A549 (cell line): ENCODE measurements around the gene NYAP2. TPM values are rescaled to one million over a fixed set of nuclear protein-coding genes. Genes with fewer than 3 reads are reported as not detected.

Experiments used
- ATAC-seq, 2 experiments: fragments of 200-7000 bp in 1 of 2; fragments of >200 bp in 1 of 2; cut with Nextera tagmentation in 1 of 2; cut with Tn5 transposase in 1 of 2; 3 replicates each; pipeline versions ENCODE4 v1.8.0 to v1.9.1; 2018 to 2020; ENCODE audit warnings: mild to moderate bottlenecking in 1 of 2, moderate library complexity in 1 of 2
- CTCF ChIA-PET: fragments of 300-600 bp; sonication (Branson Sonifier 250); formaldehyde crosslinking; extraction: SDS; loops from one replicate; lab custom pipeline; 2021; ENCODE audit warnings: antibody characterized with exemption, inconsistent platforms; lab: Yijun Ruan, JAX
- POLR2A ChIA-PET: fragments of 350-600 bp; formaldehyde crosslinking; extraction: SDS; loops from one replicate; lab custom pipeline; 2021; ENCODE audit warnings: antibody characterized with exemption, inconsistent platforms; lab: Yijun Ruan, JAX
- DNase-seq, 2 experiments: peaks; one replicate each; pipeline versions ENCODE4 v3.0.0 to v3.0.0-alpha.2; 2011 to 2016; ENCODE audit warnings: low read depth in 1 of 2, low spot score in 1 of 2
- FAIRE-seq: peaks from 2 replicates; lab custom pipeline; 2011; peaks lifted over from hg19 to GRCh38; lab: Jason Lieb, UNC
- H3K27ac ChIP-seq, 2 experiments: fragments of >200 bp; sonication (Bioruptor Twin); formaldehyde crosslinking; 3 replicates each; pipeline ENCODE4 v1.5.1; 2016 to 2017
- H3K4me1 ChIP-seq: fragments of >200 bp; sonication (Bioruptor Twin); formaldehyde crosslinking; 3 replicates; pipeline ENCODE4 v1.6.1; 2016
- H3K4me2 ChIP-seq: fragments of >200 bp; sonication (Bioruptor Twin); formaldehyde crosslinking; 3 replicates; pipeline ENCODE4 v1.6.1; 2016
- H3K4me3 ChIP-seq: fragments of >200 bp; sonication (Bioruptor Twin); formaldehyde crosslinking; 3 replicates; pipeline ENCODE4 v1.5.1; 2016
- H3K9me3 ChIP-seq: fragments of >200 bp; sonication (Bioruptor Twin); formaldehyde crosslinking; 3 replicates; pipeline ENCODE4 v1.6.1; 2016
- CBX8 ChIP-seq: fragments of 200-600 bp; sonication (generic); IDR thresholded peaks from 2 replicates; pipeline ENCODE4 v1.6.1; 2016
- CEBPB ChIP-seq, 2 experiments: fragments of >200 bp in 1 of 2; sonication (Bioruptor Twin) in 1 of 2; formaldehyde crosslinking in 1 of 2; IDR thresholded peaks; 2 replicates each; pipeline ENCODE4 v1.6.1; 2012 to 2016
- CHD2 ChIP-seq: fragments of 150-350 bp; IDR thresholded peaks from 2 replicates; pipeline ENCODE4 v1.6.1; 2014; ENCODE audit warnings: low read length; ENCODE audit not compliant: partially characterized antibody
- CHD4 ChIP-seq: fragments of 200-600 bp; sonication (generic); IDR thresholded peaks from 2 replicates; pipeline ENCODE4 v1.6.1; 2016; ENCODE audit warnings: antibody characterized with exemption, mild to moderate bottlenecking, borderline replicate concordance
- CTCF ChIP-seq: fragments of >200 bp; sonication (Bioruptor Twin); formaldehyde crosslinking; IDR thresholded peaks from 3 replicates; pipeline ENCODE4 v1.5.1; 2016
- E2F6 ChIP-seq: IDR thresholded peaks from 2 replicates; pipeline ENCODE4 v1.6.1; 2012; ENCODE audit warnings: low read depth, borderline replicate concordance
- ELK1 ChIP-seq: fragments of 150-350 bp; IDR thresholded peaks from 2 replicates; pipeline ENCODE4 v1.6.1; 2014; ENCODE audit warnings: low read depth, mild to moderate bottlenecking, low read length
- EP300 ChIP-seq, 2 experiments: fragments of >200 bp; sonication (Bioruptor Twin); formaldehyde crosslinking; IDR thresholded peaks; 2 replicates in 1 of 2; 3 replicates in 1 of 2; pipeline ENCODE4 v1.6.1; 2016 to 2017
- FOSB ChIP-seq: fragments of 250-450 bp; sonication (Bioruptor Pico); IDR thresholded peaks from 2 replicates; pipeline ENCODE4 v1.5.0; 2020; ENCODE audit warnings: mild to moderate bottlenecking, moderate library complexity
- FOSL2 ChIP-seq, 2 experiments: fragments of 450-650 bp in 1 of 2; fragments of >200 bp in 1 of 2; sonication (Bioruptor Twin) in 1 of 2; formaldehyde crosslinking; IDR thresholded peaks; 2 replicates each; pipeline versions ENCODE4 v1.5.0 to v1.6.1; 2016 to 2020; ENCODE audit warnings: mild to moderate bottlenecking in 1 of 2, moderate library complexity in 1 of 2
- FOXS1 ChIP-seq: fragments of 250-450 bp; sonication (Bioruptor Pico); IDR thresholded peaks from 2 replicates; pipeline ENCODE4 v1.5.0; 2020; ENCODE audit warnings: mild to moderate bottlenecking, moderate library complexity
- GATA3 ChIP-seq: IDR thresholded peaks from 2 replicates; pipeline ENCODE4 v1.6.1; 2012; ENCODE audit warnings: borderline replicate concordance
- HDAC2 ChIP-seq: fragments of 200-600 bp; sonication (generic); IDR thresholded peaks from 2 replicates; pipeline ENCODE4 v1.6.1; 2016
- HES2 ChIP-seq: fragments of >200 bp; sonication (Bioruptor Twin); formaldehyde crosslinking; IDR thresholded peaks from 2 replicates; pipeline ENCODE4 v1.6.1; 2016
- HEYL ChIP-seq: fragments of 250-450 bp; sonication (Bioruptor Pico); IDR thresholded peaks from 2 replicates; pipeline ENCODE4 v1.8.0; 2021; ENCODE audit warnings: mild to moderate bottlenecking, moderate library complexity
- HMGXB4 ChIP-seq: fragments of 250-450 bp; sonication (Bioruptor Pico); IDR thresholded peaks from 2 replicates; pipeline ENCODE4 v1.5.0; 2021; ENCODE audit warnings: mild to moderate bottlenecking, moderate library complexity, borderline replicate concordance
- HOXA7 ChIP-seq: fragments of 250-450 bp; sonication (Bioruptor Pico); IDR thresholded peaks from 2 replicates; pipeline ENCODE4 v1.5.0; 2020; ENCODE audit warnings: mild to moderate bottlenecking, moderate library complexity
- HOXB5 ChIP-seq: fragments of 250-450 bp; sonication (Bioruptor Pico); IDR thresholded peaks from 2 replicates; pipeline ENCODE4 v1.5.0; 2020; ENCODE audit warnings: mild to moderate bottlenecking, moderate library complexity
- JUNB ChIP-seq: fragments of >200 bp; sonication (Bioruptor Twin); formaldehyde crosslinking; IDR thresholded peaks from 2 replicates; pipeline ENCODE4 v1.6.1; 2016
- KDM1A ChIP-seq: fragments of 200-600 bp; sonication (generic); IDR thresholded peaks from 2 replicates; pipeline ENCODE4 v1.6.1; 2016; ENCODE audit warnings: low read depth, mild to moderate bottlenecking
- KDM5A ChIP-seq: fragments of 200-600 bp; sonication (generic); IDR thresholded peaks from 2 replicates; pipeline ENCODE4 v1.6.1; 2016; ENCODE audit warnings: antibody characterized with exemption, mild to moderate bottlenecking
- MAZ ChIP-seq: fragments of 150-350 bp; IDR thresholded peaks from 2 replicates; pipeline ENCODE4 v1.6.1; 2014; ENCODE audit warnings: antibody characterized with exemption, low read depth, low read length, borderline replicate concordance
- NFE2L2 ChIP-seq: fragments of 150-350 bp; conservative IDR thresholded peaks from 2 replicates; pipeline ENCODE4 v1.6.1; 2014; ENCODE audit warnings: low read length
- POLR2AphosphoS2 ChIP-seq: conservative IDR thresholded peaks from 2 replicates; pipeline ENCODE4 v1.6.1; 2012; ENCODE audit warnings: low read length, improper control_type of control experiment, inconsistent platforms
- RARB ChIP-seq: fragments of 250-450 bp; sonication (Bioruptor Pico); IDR thresholded peaks from 2 replicates; pipeline ENCODE4 v1.8.0; 2021; ENCODE audit warnings: mild to moderate bottlenecking, moderate library complexity
- RCOR1 ChIP-seq: fragments of 150-350 bp; IDR thresholded peaks from 2 replicates; pipeline ENCODE4 v1.6.1; 2014; ENCODE audit warnings: antibody characterized with exemption, low read length, low read depth
- REST ChIP-seq: fragments of 200-600 bp; sonication (generic); IDR thresholded peaks from 2 replicates; pipeline ENCODE4 v1.6.1; 2016; ENCODE audit warnings: antibody characterized with exemption, mild to moderate bottlenecking, moderate library complexity
- RFX5 ChIP-seq: fragments of 450-650 bp; IDR thresholded peaks from 2 replicates; pipeline ENCODE4 v1.7.1; 2014; ENCODE audit warnings: antibody characterized with exemption, mild to moderate bottlenecking, moderate library complexity
- TFCP2L1 ChIP-seq: fragments of 250-450 bp; sonication (Bioruptor Pico); IDR thresholded peaks from 2 replicates; pipeline ENCODE4 v1.5.0; 2021; ENCODE audit warnings: mild to moderate bottlenecking
- USF2 ChIP-seq: fragments of 450-650 bp; IDR thresholded peaks from 2 replicates; pipeline ENCODE4 v1.6.1; 2014; ENCODE audit warnings: antibody characterized with exemption
- ZSCAN20 ChIP-seq: fragments of 250-450 bp; sonication (Bioruptor Pico); IDR thresholded peaks from 2 replicates; pipeline ENCODE4 v1.8.0; 2022; ENCODE audit warnings: mild to moderate bottlenecking, moderate library complexity
- WGBS: methylation state at CpG from one replicate; pipeline ENCODE4 v1.1.6; 2017; ENCODE audit errors: missing lambda C conversion rate; 5-methylcytosine and 5-hydroxymethylcytosine counted together
- polyA plus RNA-seq, 4 experiments: library from polyadenylated mRNA; depleted of rRNA in 3 of 4; stranded (reverse); fragments of >200 nt; fragmentation: RNase III in 1 of 4; extraction: RNeasy Plus Mini Kit Qiagen cat#74134 plus additional on column Dnase treatment in 1 of 4; gene quantifications; 2 replicates in 3 of 4; 3 replicates in 1 of 4; pipeline ENCODE4 v1.2.3, GENCODE V29; 2011 to 2017

The NYAP2 gene
- polyA plus RNA-seq, 2 of the 4 experiments (the other 2 are of a cell fraction): 0.01 TPM; not detected in 1

GRCh38 chr2:225597911-225598310 is 198.4 kb downstream of the NYAP2 start:
- ChIA-PET CTCF (no interaction called here), POLR2A (no interaction called here)
- DNase-seq: peak in 1 of 2 experiments; percentile 10
- Histone ChIP-seq H3K4me3 (no peak overlapping the region), H3K4me1 (no peaks in the 10 kb centered on the region), H3K4me2 (no peak overlapping the region), H3K27ac (no peak overlapping the region), H3K9me3 (no peaks in the 10 kb centered on the region)
- TF ChIP-seq RCOR1: no peak
- no peak for TF ChIP-seq RFX5
- TF ChIP-seq FOSL2 (IDR thresholded peaks at IDR 0.05): no peak
- TF ChIP-seq FOSL2 (CRISPR knock-in tag; IDR thresholded peaks at IDR 0.05): no peak
- no peak for TF ChIP-seq POLR2AphosphoS2
- TF ChIP-seq CBX8: no peak
- no peak for TF ChIP-seq ELK1
- TF ChIP-seq FOSB (CRISPR knock-in tag): no peak
- TF ChIP-seq KDM1A: no peak
- no peak for TF ChIP-seq CTCF
- no peak for TF ChIP-seq MAZ
- no peak for TF ChIP-seq HOXB5 (CRISPR knock-in tag)
- TF ChIP-seq USF2: no peak
- TF ChIP-seq KDM5A: no peak
- TF ChIP-seq HMGXB4 (CRISPR knock-in tag): no peak
- TF ChIP-seq HOXA7: no peak
- TF ChIP-seq HES2: no peak
- no peak for TF ChIP-seq NFE2L2
- no peak for TF ChIP-seq JUNB
- no peak for TF ChIP-seq EP300 (IDR thresholded peaks at IDR 0.05)
- TF ChIP-seq HEYL: no peak
- no peak for ATAC-seq
- 43% methylated on average over 4 of the region's 4 CpGs for WGBS
- FAIRE-seq: no peak

- H3K9me3 ChIP-seq: no peaks in the 10 kb centered on the region
- H3K27ac ChIP-seq: no peak overlapping the region
- FAIRE-seq (no peak), DNase-seq (no peak), ATAC-seq (no peak)
- H3K4me1 ChIP-seq: no peaks in the 10 kb centered on the region
- ChIA-PET POLR2A (no interaction called here), CTCF (interaction anchor here (0.6 kb wide), 1 partner anchor 38 kb away, joined by 3 read pairs; no protein-coding TSS in a partner anchor)
- H3K4me2 ChIP-seq: no peak overlapping the region
- TF ChIP-seq CHD4 (no peak), REST (no peak), ZSCAN20 (CRISPR knock-in tag) (no peak), CEBPB (IDR thresholded peaks at IDR 0.05) (no peak), CHD2 (no peak), TFCP2L1 (CRISPR knock-in tag) (no peak), RARB (CRISPR knock-in tag) (no peak), FOXS1 (CRISPR knock-in tag) (no peak), HDAC2 (no peak), GATA3 (no peak), E2F6 (no peak)
- H3K4me3 ChIP-seq: no peak overlapping the region
Measured at GRCh38 chr2:225598426-225598825, 198.9 kb downstream of the NYAP2 start.
